Omental fat pad (tissue), 4 donors: ENCODE measurements around the gene DLL4. TPM values are rescaled to one million over a fixed set of nuclear protein-coding genes. Genes with fewer than 3 reads are reported as not detected.
A peak's percentile ranks its signal among the peaks of the same experiment; 100 is the strongest.

ENCODE experiments used
- ATAC-seq: fragments of 150-250 bp; one replicate; pipeline ENCODE4 v1.9.1; 2016; ENCODE audit warnings: mild to moderate bottlenecking, moderate library complexity; ENCODE audit not compliant: low FRiP score
- DNase-seq: peaks from one replicate; pipeline ENCODE4 v3.0.0-alpha.2; 2019; ENCODE audit warnings: low spot score
- CTCF ChIP-seq, 3 donors: fragments of 450-650 bp; IDR thresholded peaks; one replicate each; pipeline ENCODE4 v1.5.1; 2016 to 2017; ENCODE audit warnings: antibody characterized with exemption in 3 of 3, mild to moderate bottlenecking in 3 of 3, moderate library complexity in 2 of 3
- total RNA-seq, 4 donors: library from RNA; depleted of rRNA; stranded (reverse); fragments of >200 nt; gene quantifications; one replicate each; pipeline ENCODE4 v1.1.0, GENCODE V29; 2016

DLL4 gene
- total RNA-seq, 4 donors from 2014 or later, result 5.8 to 27.6 (median 10.1) TPM

- ATAC-seq (peak; percentile 75), DNase-seq (peak; percentile 65)
- peak in 1 of 3 donors; percentile 33 for TF ChIP-seq CTCF (IDR thresholded peaks at IDR 0.05)
These were observed 22.8 kb upstream of the DLL4 start for GRCh38 chr15:40906091-40906990.

- no peak for ATAC-seq
These were observed 21.9 kb upstream of the DLL4 start for GRCh38 chr15:40906991-40907802.

GRCh38 chr15:40908095-40908494, 21.0 kb upstream of the DLL4 start:
- TF ChIP-seq CTCF (IDR thresholded peaks at IDR 0.05), result no peak
- ATAC-seq (no peak), DNase-seq (no peak)

More at GRCh38 chr15:40906991-40907802, 21.9 kb upstream of the DLL4 start:
- TF ChIP-seq CTCF (IDR thresholded peaks at IDR 0.05), result no peak
- DNase-seq, result no peak

- ATAC-seq, result peak; percentile 25
- no peak for DNase-seq
- no peak for TF ChIP-seq CTCF (IDR thresholded peaks at IDR 0.05)
These were observed 19.2 kb upstream of the DLL4 start for GRCh38 chr15:40909662-40910630.

GRCh38 chr15:40911141-40911540, 18.0 kb upstream of the DLL4 start:
- no peak for TF ChIP-seq CTCF (IDR thresholded peaks at IDR 0.05)
- ATAC-seq, result no peak
- DNase-seq, result no peak

- TF ChIP-seq CTCF (IDR thresholded peaks at IDR 0.05), result no peak
- no peak for DNase-seq
These were observed 17.4 kb upstream of the DLL4 start for GRCh38 chr15:40911693-40912092.

More at GRCh38 chr15:40911693-40912092, 17.4 kb upstream of the DLL4 start:
- no peak for ATAC-seq
